ENCODE measurements around the gene ADAMTS2.

- TF ChIP-seq CTCF (conservative IDR thresholded peaks at IDR 0.05; ENCODE audit: low read depth, low read length) (no peak), EZH2phosphoT487 (IDR thresholded peaks at IDR 0.05; ENCODE audit: borderline replicate concordance, low read length) (no peak), EZH2 (IDR thresholded peaks at IDR 0.05; ENCODE audit: low read length, unreplicated experiment) (no peak)
Observed at GRCh38 chr5:179218943-179219330, 126.3 kb downstream of the ADAMTS2 start.
